ENCODE results near the gene RBP7. TPM values are rescaled to one million over a fixed set of nuclear protein-coding genes. Genes with fewer than 3 reads are reported as not detected.

RBP7 gene
- total RNA-seq, 1 donor from 2014 or later, result 119 TPM

GRCh38 chr1:9985001-9985400 lies 12.0 kb upstream of the RBP7 start:
- intact Hi-C loops (cut with DNase I), result no loop called here
- Histone ChIP-seq H3K36me3 (peaks cover 17 to 25% of the 10 kb centered on the region in 2 donors), H3K9me3 (no peaks in the 10 kb centered on the region), H3K4me1 (no peaks in the 10 kb centered on the region), H3K27ac (no peak overlapping the region), H3K4me3 (no peak overlapping the region), H3K27me3 (no peaks in the 10 kb centered on the region)
- DNase-seq (ENCODE audit: low spot score in 2 of 2), result no peak
- no peak for TF ChIP-seq CTCF (IDR thresholded peaks at IDR 0.05)

GRCh38 chr1:9989773-9990172 lies 7.3 kb upstream of the RBP7 start:
- Histone ChIP-seq H3K4me3 (no peak overlapping the region), H3K9me3 (no peaks in the 10 kb centered on the region), H3K36me3 (no peaks in the 10 kb centered on the region), H3K27ac (no peak overlapping the region), H3K27me3 (no peaks in the 10 kb centered on the region), H3K4me1 (no peaks in the 10 kb centered on the region)
- no peak for DNase-seq (ENCODE audit: low spot score in 2 of 2)
- no peak for TF ChIP-seq CTCF (IDR thresholded peaks at IDR 0.05)
- intact Hi-C loops (cut with DNase I), result no loop called here

- DNase-seq (ENCODE audit: low spot score in 2 of 2), result no peak
- no peaks in the 10 kb centered on the region for H3K9me3 ChIP-seq
- H3K36me3 ChIP-seq, result no peaks in the 10 kb centered on the region
- H3K27me3 ChIP-seq, result no peaks in the 10 kb centered on the region
- H3K4me1 ChIP-seq, result no peaks in the 10 kb centered on the region
- intact Hi-C loops (cut with DNase I), result no loop called here
- peak overlapping the region in 1 of 2 donors; percentile 27 for H3K27ac ChIP-seq
- no peak overlapping the region for H3K4me3 ChIP-seq
- TF ChIP-seq CTCF (IDR thresholded peaks at IDR 0.05), result no peak
Observed at GRCh38 chr1:9990944-9991343, 6.1 kb upstream of the RBP7 start.

GRCh38 chr1:9992910-9993309 lies 4.1 kb upstream of the RBP7 start:
- DNase-seq (ENCODE audit: low spot score in 2 of 2), result no peak
- Histone ChIP-seq H3K27me3 (no peaks in the 10 kb centered on the region), H3K4me3 (no peak overlapping the region), H3K36me3 (no peaks in the 10 kb centered on the region), H3K27ac (no peak overlapping the region), H3K4me1 (peaks cover 0 to 5% of the 10 kb centered on the region in 2 donors), H3K9me3 (no peaks in the 10 kb centered on the region)
- intact Hi-C loops (cut with DNase I), result no loop called here
- TF ChIP-seq CTCF (IDR thresholded peaks at IDR 0.05), result no peak

- no peaks in the 10 kb centered on the region for H3K36me3 ChIP-seq
- DNase-seq (ENCODE audit: low spot score in 2 of 2), result no peak
- H3K27me3 ChIP-seq, result no peaks in the 10 kb centered on the region
- intact Hi-C loops (cut with DNase I), result no loop called here
- peaks cover 0 to 5% of the 10 kb centered on the region in 2 donors for H3K4me1 ChIP-seq
- H3K9me3 ChIP-seq, result no peaks in the 10 kb centered on the region
- TF ChIP-seq CTCF (IDR thresholded peaks at IDR 0.05), result no peak
- no peak overlapping the region for H3K4me3 ChIP-seq
- H3K27ac ChIP-seq, result no peak overlapping the region
Observed at GRCh38 chr1:9993561-9994075, 3.4 kb upstream of the RBP7 start.
